GM12865 (cell line): ENCODE data around the gene LRRC10B.

Source experiments
- DNase-seq: peaks from one replicate; pipeline ENCODE4 v3.0.0; 2010; ENCODE audit warnings: low read depth
- H3K4me3 ChIP-seq: 2 replicates; pipeline ENCODE4 v1.5.1; 2011; ENCODE audit warnings: mild to moderate bottlenecking, low read depth, low read length, control low read depth
- CTCF ChIP-seq: IDR thresholded peaks from 2 replicates; pipeline ENCODE4 v1.5.1; 2011; ENCODE audit warnings: low read length, control low read depth, low read depth, inconsistent platforms; ENCODE audit not compliant: insufficient read depth; ENCODE audit errors: missing control alignments

Gene LRRC10B

GRCh38 chr11:61486779-61487178, 21.8 kb upstream of the LRRC10B start:
- no peak overlapping the region for H3K4me3 ChIP-seq
- no peak for DNase-seq
- TF ChIP-seq CTCF = no peak

GRCh38 chr11:61487342-61488025, 21.1 kb upstream of the LRRC10B start:
- no peak overlapping the region for H3K4me3 ChIP-seq
- no peak for DNase-seq
- TF ChIP-seq CTCF = no peak

- no peak for TF ChIP-seq CTCF
- no peak for DNase-seq
- no peak overlapping the region for H3K4me3 ChIP-seq
These were observed 19.8 kb upstream of the LRRC10B start for GRCh38 chr11:61488651-61489291.

GRCh38 chr11:61489833-61490721, 18.5 kb upstream of the LRRC10B start:
- TF ChIP-seq CTCF = no peak
- H3K4me3 ChIP-seq = no peak overlapping the region
- DNase-seq = no peak

GRCh38 chr11:61491736-61492395, 16.7 kb upstream of the LRRC10B start:
- H3K4me3 ChIP-seq = no peak overlapping the region
- TF ChIP-seq CTCF = no peak
- no peak for DNase-seq

- no peak for TF ChIP-seq CTCF
- DNase-seq = no peak
These were observed 14.1 kb upstream of the LRRC10B start for GRCh38 chr11:61494381-61494961.

More at GRCh38 chr11:61494381-61494961, 14.1 kb upstream of the LRRC10B start:
- no peak overlapping the region for H3K4me3 ChIP-seq
